GM18867 (cell line): ENCODE results near the gene PPP1R18.
A peak's percentile ranks its signal among the peaks of the same experiment; 100 is the strongest.
"Not testable (repeated sequence)": the region's sequence is repeated elsewhere in the genome, so short reads cannot be mapped to it uniquely, and the experiment has no call there.

Experiments used
- ATAC-seq: cut with Tn5 transposase; IDR thresholded peaks from one replicate; pipeline ENCODE4 v1.9.1; 2021; ENCODE audit warnings: mild to moderate bottlenecking, moderate library complexity; ENCODE audit not compliant: unreplicated experiment

PPP1R18 gene

GRCh38 chr6:30719791-30720737 lies 33.6 kb upstream of the PPP1R18 start, which contains the start of gene TUBB:
TSS of gene TUBB (plus strand) at chr6:30720352. CDS start at chr6:30720507, 155 bp downstream.
- ATAC-seq: peak; percentile 45

- no peak for ATAC-seq
Measured at GRCh38 chr6:30719356-30719755, 32.9 kb upstream of the PPP1R18 start.

GRCh38 chr6:30717845-30718720 lies 31.6 kb upstream of the PPP1R18 start:
- not testable (repeated sequence) for ATAC-seq

- ATAC-seq: peak; percentile 64
Measured at GRCh38 chr6:30717129-30717844, 30.8 kb upstream of the PPP1R18 start, which contains the start of gene MDC1. TSS of gene MDC1 (minus strand) at chr6:30717281. CDS start at chr6:30715175, 2,106 bp downstream.

- no peak for ATAC-seq
Measured at GRCh38 chr6:30716879-30717128, 30.4 kb upstream of the PPP1R18 start.

GRCh38 chr6:30714263-30714662 lies 27.8 kb upstream of the PPP1R18 start:
- ATAC-seq: no peak

- no peak for ATAC-seq
Measured at GRCh38 chr6:30712441-30712945, 26.0 kb upstream of the PPP1R18 start.

GRCh38 chr6:30711758-30712380 lies 25.4 kb upstream of the PPP1R18 start:
- ATAC-seq: no peak

GRCh38 chr6:30709101-30709868 lies 22.8 kb upstream of the PPP1R18 start:
- no peak for ATAC-seq

- no peak for ATAC-seq
Measured at GRCh38 chr6:30707281-30707850, 20.9 kb upstream of the PPP1R18 start.

GRCh38 chr6:30705620-30706019 lies 19.2 kb upstream of the PPP1R18 start:
- ATAC-seq: no peak

- ATAC-seq: no peak
Measured at GRCh38 chr6:30703821-30704220, 17.4 kb upstream of the PPP1R18 start.

- ATAC-seq: no peak
Measured at GRCh38 chr6:30703011-30703410, 16.6 kb upstream of the PPP1R18 start.

- ATAC-seq: no peak
Measured at GRCh38 chr6:30700340-30700739, 13.9 kb upstream of the PPP1R18 start.

- ATAC-seq: no peak
Measured at GRCh38 chr6:30696432-30696831, 10.0 kb upstream of the PPP1R18 start.

- no peak for ATAC-seq
Measured at GRCh38 chr6:30691208-30691847, 4.9 kb upstream of the PPP1R18 start.

- ATAC-seq: peak; percentile 43
Measured at GRCh38 chr6:30690403-30691207, 4.2 kb upstream of the PPP1R18 start, which contains the start of gene NRM. TSS of gene NRM (minus strand) at chr6:30690984. CDS start at chr6:30690974, 10 bp downstream.

GRCh38 chr6:30689985-30690384 lies 3.5 kb upstream of the PPP1R18 start:
- ATAC-seq: no peak
